GM18907 (cell line): ENCODE results near the gene SHISA8.
"Not testable (repeated sequence)": the region's sequence is repeated elsewhere in the genome, so short reads cannot be mapped to it uniquely, and the experiment has no call there.

Experiments used
- ATAC-seq: cut with Tn5 transposase; IDR thresholded peaks from one replicate; pipeline ENCODE4 v1.9.1; 2021; ENCODE audit warnings: mild to moderate bottlenecking, moderate library complexity; ENCODE audit not compliant: unreplicated experiment

The SHISA8 gene

GRCh38 chr22:41915035-41915785 is at the start of gene SHISA8:
TSS of gene SHISA8 (minus strand) at chr22:41915074. CDS start at chr22:41914667, 407 bp downstream.
- no peak for ATAC-seq

DNA sequence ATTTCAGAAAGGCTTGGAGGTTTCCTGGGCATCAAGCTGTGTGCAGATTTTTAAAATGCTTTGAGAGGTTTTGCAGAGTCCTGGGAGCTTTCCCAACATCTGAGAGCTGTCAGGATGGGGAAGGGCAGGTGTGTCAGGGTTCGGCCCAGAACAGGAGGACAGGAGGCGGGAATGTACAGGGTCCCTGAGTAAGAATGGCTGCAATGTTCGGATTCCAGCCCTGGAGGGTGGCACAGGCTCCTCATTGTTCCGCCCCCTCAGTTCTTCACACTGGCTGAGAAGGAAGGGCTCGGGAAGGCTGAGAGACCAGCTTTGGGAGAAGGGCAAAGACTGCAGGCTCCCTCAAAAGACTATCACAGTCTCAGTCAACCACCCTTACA is 49.2 kb upstream of the SHISA8 start:
- no peak for ATAC-seq

GRCh38 chr22:41963453-41964111 is 48.7 kb upstream of the SHISA8 start:
- ATAC-seq, result no peak

- ATAC-seq, result peak; percentile 27
These were observed 43.2 kb upstream of the SHISA8 start for GRCh38 chr22:41957941-41958556.

DNA sequence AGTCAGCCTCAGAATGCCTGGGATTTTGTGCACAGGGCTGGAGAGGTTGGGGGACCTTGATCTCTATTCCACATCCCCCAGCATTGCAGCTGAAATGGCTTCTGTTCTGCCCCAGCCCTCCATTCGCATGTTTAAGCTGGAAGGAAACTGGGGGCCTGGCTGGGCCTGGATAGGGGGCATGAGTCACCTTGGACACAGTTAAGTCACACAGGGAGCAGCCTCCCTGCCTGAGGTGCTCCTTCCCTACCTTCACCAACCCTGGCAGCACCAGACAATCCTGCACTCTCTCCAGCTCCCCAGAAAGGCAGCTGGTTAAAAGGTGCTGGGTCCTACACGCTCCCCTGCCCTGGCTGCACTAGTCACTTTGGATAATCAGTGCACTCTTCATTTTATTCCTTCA is 37.8 kb upstream of the SHISA8 start:
- ATAC-seq, result no peak

- no peak for ATAC-seq
These were observed 37.1 kb upstream of the SHISA8 start, which contains the start of gene SMIM45 for GRCh38 chr22:41951898-41952474. TSS of gene SMIM45 (plus strand) at chr22:41952150.

DNA sequence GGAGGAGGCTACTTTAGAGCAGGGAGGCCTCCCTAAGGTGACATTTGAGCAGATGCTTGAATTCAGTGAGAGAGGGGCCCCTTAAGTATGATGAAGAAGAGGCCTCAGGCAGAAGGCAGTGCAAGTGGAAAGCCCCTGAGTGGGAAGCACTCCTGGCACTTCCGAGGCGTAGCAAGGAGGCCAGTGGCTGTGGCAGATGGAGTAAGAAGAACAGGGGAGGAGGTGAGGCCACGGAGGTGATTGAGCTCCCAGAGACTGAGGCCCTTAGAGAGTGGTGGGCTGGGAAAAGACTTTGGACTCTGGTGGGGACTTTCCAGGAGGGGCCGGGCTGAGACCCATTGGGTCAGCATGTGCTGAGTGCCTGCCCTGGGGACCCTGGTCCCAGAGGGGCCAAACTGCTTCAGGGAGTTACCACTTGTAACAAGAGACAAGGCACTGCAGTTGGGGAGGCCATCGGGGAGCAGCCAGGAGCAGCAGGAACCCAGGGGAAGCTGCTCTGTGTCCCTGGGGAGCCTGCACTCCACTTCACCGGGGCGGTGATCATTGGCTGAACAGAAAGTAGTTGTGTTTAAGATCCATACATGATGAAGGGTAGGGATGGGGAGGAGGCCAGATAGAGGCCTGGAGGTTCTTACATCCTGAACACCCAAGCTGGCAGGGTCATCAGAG is 34.6 kb upstream of the SHISA8 start:
- ATAC-seq, result no peak

DNA sequence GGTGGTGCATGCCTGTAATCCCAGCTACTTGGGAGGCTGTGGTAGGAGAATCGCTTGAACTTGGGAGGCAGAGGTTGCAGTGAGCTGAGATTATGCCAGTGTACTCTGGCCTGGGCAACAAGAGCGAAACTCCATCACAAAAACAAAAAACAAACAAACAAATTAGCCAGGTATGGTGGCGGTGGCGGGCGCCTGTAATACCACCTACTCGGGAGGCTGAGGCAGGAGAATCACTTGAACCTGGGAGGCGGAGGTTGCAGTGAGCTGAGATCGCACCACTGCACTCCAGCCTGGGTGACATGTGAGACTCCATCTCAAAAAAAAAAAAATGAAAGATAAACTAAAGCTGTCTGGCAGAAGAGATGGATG is 34.0 kb upstream of the SHISA8 start:
- not testable (repeated sequence) for ATAC-seq

GRCh38 chr22:41948142-41948541 is 33.3 kb upstream of the SHISA8 start:
- no peak for ATAC-seq

DNA sequence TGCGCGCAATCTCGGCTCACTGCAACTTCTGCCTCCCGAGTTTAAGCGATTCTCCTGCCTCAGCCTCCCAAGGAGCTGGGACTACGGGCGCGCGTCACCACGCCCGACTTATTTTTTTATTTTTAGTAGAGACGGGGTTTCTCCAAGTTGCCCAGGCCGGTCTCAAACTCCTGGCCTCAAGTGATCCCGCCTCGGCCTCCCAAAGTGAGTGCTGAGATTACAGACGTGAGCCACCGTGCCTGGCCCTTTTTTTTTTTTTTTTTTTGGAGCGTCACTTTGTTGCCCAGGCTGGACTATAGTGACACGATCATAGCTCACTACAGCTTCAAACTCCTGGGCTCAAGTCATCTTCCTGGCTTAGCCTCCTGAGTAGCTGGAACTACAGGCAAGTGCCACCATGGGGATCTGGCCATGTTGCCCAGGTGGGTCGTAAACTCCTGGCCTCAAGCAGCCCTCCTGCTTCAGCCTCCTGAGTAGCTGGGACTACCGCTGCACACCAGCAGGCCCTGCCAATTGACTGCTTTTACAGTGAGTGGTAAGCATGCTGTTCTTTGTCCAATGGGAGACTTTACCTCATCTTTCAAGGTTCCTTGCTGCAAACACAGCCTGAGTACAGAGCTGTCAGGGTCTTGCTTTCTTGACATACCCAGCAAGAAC is 32.7 kb upstream of the SHISA8 start:
- ATAC-seq, result no peak

GRCh38 chr22:41946629-41947423 is 32.0 kb upstream of the SHISA8 start, which contains the start of gene CENPM:
TSS of gene CENPM (minus strand) at chr22:41947152. CDS start at chr22:41947076, 76 bp downstream.
- ATAC-seq, result peak; percentile 74

GRCh38 chr22:41943661-41944209 is 28.9 kb upstream of the SHISA8 start:
- no peak for ATAC-seq

DNA sequence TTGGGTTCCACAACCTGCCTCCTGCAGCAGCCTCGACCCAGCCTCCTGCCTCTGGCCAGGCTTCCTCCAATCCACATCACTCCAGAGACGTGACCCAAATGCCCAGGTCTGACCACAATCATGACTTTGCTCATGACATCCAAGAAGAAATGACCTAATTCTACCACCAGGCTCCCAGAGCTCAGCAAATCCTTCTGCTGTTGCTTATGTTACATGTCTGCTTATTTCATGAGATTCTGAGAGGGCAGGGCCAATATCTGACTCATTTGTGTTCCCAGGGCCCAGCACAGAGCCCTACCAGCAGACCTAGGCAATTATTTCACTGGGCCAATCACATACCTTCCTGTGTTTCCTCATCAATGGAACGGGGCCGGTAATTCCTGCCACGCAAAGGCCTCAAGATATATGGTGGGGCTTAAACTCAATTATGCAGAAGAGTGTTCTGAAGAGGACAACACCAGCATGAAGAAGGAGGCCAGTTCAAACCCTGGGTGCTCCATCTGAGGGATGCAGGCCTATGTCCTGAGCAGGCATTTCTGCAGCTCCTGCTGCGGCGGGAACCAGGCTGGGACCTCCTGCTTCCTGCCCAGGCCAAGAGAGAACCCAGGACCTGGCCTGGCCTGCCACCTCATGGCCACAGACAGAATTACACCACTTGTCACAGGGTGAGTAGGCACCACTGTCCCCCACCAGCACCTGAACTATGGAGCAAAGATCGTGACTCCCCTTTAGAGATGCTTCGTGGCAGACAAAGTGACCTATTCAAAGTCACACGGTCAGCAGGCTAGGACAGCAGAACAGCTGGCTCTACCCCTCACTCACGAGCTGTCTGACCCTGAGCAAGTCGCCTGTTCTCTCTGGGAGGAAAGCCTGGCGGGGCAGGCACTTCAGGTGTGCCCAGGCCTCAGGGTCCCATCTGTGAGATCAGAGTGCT is 26.2 kb upstream of the SHISA8 start:
- peak; percentile 39 for ATAC-seq

DNA sequence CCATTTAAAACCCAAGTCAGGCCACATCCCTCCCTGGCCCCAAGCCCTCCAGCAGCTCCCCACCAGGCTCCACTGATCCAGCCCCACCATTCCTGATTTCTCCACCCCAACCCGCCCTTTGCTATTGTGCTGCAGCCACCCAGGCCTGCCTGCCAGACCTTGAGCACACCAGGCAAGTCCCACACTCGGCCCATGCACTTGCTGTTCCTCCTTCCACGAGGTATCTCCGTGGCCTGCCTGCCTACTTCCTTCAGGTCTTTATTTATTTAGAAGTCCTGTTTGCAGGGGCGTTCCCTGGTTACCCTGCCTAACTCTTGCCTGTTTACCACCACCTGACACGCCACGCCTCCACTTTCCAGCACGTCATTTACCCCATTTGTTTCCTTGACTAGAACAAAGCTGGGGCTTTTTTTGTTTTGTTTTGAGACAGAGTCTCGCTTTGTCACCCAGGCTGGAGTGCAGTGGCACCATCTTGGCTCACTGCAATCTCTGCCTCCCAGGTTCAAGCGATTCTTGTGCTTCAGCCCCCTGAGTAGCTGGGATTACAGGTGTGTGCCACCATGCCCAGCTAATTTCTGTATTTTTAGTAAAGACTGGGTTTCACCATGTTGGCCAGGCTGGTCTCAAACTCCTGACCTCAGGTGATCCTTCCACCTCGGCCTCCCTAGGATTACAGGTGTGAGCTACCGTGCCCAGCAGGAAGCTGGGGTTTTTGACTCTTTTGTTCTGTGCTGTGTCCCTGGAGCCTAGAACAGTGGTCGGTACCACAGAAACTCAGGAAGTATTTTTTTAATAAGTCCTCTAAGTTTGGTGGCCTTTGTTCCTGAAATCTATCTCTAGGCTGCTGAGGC is 25.3 kb upstream of the SHISA8 start:
- ATAC-seq, result peak; percentile 54

- ATAC-seq, result no peak
These were observed 22.0 kb upstream of the SHISA8 start for GRCh38 chr22:41936894-41937169.

DNA sequence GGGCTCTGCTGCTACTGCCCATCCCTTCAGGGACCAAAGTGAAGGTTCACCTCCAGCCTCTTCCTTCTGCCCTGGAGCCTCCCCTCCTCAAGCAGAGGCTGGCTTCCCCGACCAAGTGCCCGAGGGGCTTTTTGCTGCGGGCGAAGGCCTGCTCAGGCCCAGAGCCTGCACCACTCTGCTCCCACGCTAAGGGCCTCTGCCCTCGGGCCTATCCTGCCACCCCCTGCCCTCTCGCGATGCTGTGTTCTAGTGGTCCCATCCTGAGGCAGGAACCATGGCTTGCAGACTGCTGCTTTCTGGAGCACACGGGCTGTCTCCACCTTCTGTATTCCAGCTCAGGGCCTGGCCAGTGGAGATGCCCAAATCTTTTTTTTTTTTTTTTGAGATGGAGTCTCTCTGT is 20.6 kb upstream of the SHISA8 start:
- no peak for ATAC-seq

DNA sequence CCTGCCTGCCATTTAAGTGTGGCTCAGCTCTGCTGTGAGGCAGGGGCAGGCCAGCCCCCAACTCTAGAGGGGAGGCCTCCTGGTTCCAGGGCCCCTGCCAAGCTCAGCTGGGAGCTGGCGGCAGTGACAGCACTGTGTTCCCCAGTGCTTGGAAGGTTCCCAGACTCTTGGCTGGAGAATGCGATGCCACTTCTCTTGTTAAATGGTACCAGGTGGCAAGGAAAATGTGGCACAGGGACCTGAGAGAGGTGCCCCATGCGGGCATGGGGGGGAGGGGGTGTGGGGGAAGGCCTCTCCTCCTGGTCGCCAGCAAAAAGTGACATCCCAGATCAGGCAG is 20.1 kb upstream of the SHISA8 start:
- no peak for ATAC-seq
